NCI-H2227 treated with DMSO at 0.1 percent for 48 hours (cell line): ENCODE data around the gene SPOCK1.
"Not testable (repeated sequence)": the region's sequence is repeated elsewhere in the genome, so short reads cannot be mapped to it uniquely, and the experiment has no call there.

Experiments used
- DNase-seq: peaks from one replicate; lab custom pipeline; 2025; lab: John Stamatoyannopoulos, UW

SPOCK1 gene

GRCh38 chr5:137395011-137395755 is 103.9 kb downstream of the SPOCK1 start:
- peak; percentile 29 for DNase-seq

GRCh38 chr5:137394380-137394779 is 104.7 kb downstream of the SPOCK1 start:
- DNase-seq = no peak

- DNase-seq = no peak
Observed at GRCh38 chr5:137393196-137393993, 105.7 kb downstream of the SPOCK1 start.

- no peak for DNase-seq
Observed at GRCh38 chr5:137392261-137392660, 106.9 kb downstream of the SPOCK1 start.

GRCh38 chr5:137391044-137391443 is 108.1 kb downstream of the SPOCK1 start:
- not testable (repeated sequence) for DNase-seq

GRCh38 chr5:137389042-137389441 is 110.1 kb downstream of the SPOCK1 start:
- DNase-seq = no peak

- no peak for DNase-seq
Observed at GRCh38 chr5:137385064-137385463, 114.1 kb downstream of the SPOCK1 start.

GRCh38 chr5:137383909-137384308 is 115.2 kb downstream of the SPOCK1 start:
- no peak for DNase-seq

GRCh38 chr5:137381555-137381954 is 117.6 kb downstream of the SPOCK1 start:
- DNase-seq = no peak

GRCh38 chr5:137379555-137380286 is 119.4 kb downstream of the SPOCK1 start:
- DNase-seq = no peak

- DNase-seq = peak; percentile 83
Observed at GRCh38 chr5:137375741-137376526, 123.2 kb downstream of the SPOCK1 start.

GRCh38 chr5:137374110-137374714 is 124.9 kb downstream of the SPOCK1 start:
- DNase-seq = peak; percentile 29

GRCh38 chr5:137372773-137373160 is 126.4 kb downstream of the SPOCK1 start:
- no peak for DNase-seq

- DNase-seq = no peak
Observed at GRCh38 chr5:137372016-137372772, 126.9 kb downstream of the SPOCK1 start.

GRCh38 chr5:137370096-137371071 is 128.7 kb downstream of the SPOCK1 start:
- DNase-seq = no peak

- no peak for DNase-seq
Observed at GRCh38 chr5:137368651-137369050, 130.5 kb downstream of the SPOCK1 start.

- no peak for DNase-seq
Observed at GRCh38 chr5:137367951-137368350, 131.2 kb downstream of the SPOCK1 start.

- DNase-seq = no peak
Observed at GRCh38 chr5:137366526-137366925, 132.6 kb downstream of the SPOCK1 start.

GRCh38 chr5:137365126-137365865 is 133.8 kb downstream of the SPOCK1 start:
- DNase-seq = no peak
